ENCODE data around the gene HARBI1.

Gene HARBI1

GRCh38 chr11:46633291-46634217 lies 16.5 kb upstream of the HARBI1 start:
- no peak for TF ChIP-seq CTCF (IDR thresholded peaks at IDR 0.05; ENCODE audit: unreplicated experiment in 3 of 3)
- H3K27me3 Mint-ChIP-seq (ENCODE audit: low read depth) = no peaks in the 10 kb centered on the region
- H3K36me3 Mint-ChIP-seq (ENCODE audit: low read depth) = peaks cover 26% of the 10 kb centered on the region
- no peak overlapping the region for H3K4me3 Mint-ChIP-seq
- H3K9me3 Mint-ChIP-seq = no peaks in the 10 kb centered on the region
- no peaks in the 10 kb centered on the region for H3K4me1 Mint-ChIP-seq
- no peak overlapping the region for H3K27ac Mint-ChIP-seq

GRCh38 chr11:46632502-46632901 lies 15.5 kb upstream of the HARBI1 start:
- no peak for TF ChIP-seq CTCF (IDR thresholded peaks at IDR 0.05; ENCODE audit: unreplicated experiment in 3 of 3)
- no peak overlapping the region for H3K4me3 Mint-ChIP-seq
- H3K27me3 Mint-ChIP-seq (ENCODE audit: low read depth) = no peaks in the 10 kb centered on the region
- no peak overlapping the region for H3K27ac Mint-ChIP-seq
- H3K9me3 Mint-ChIP-seq = no peaks in the 10 kb centered on the region
- peaks cover 22% of the 10 kb centered on the region for H3K36me3 Mint-ChIP-seq (ENCODE audit: low read depth)
- H3K4me1 Mint-ChIP-seq = no peaks in the 10 kb centered on the region

GRCh38 chr11:46631676-46632075 lies 14.6 kb upstream of the HARBI1 start:
- H3K27ac Mint-ChIP-seq = no peak overlapping the region
- H3K4me1 Mint-ChIP-seq = no peaks in the 10 kb centered on the region
- TF ChIP-seq CTCF (IDR thresholded peaks at IDR 0.05; ENCODE audit: unreplicated experiment in 3 of 3) = no peak
- peaks cover 24% of the 10 kb centered on the region for H3K36me3 Mint-ChIP-seq (ENCODE audit: low read depth)
- H3K4me3 Mint-ChIP-seq = no peak overlapping the region
- no peaks in the 10 kb centered on the region for H3K9me3 Mint-ChIP-seq
- no peaks in the 10 kb centered on the region for H3K27me3 Mint-ChIP-seq (ENCODE audit: low read depth)

- no peak for TF ChIP-seq CTCF (IDR thresholded peaks at IDR 0.05; ENCODE audit: unreplicated experiment in 3 of 3)
- H3K9me3 Mint-ChIP-seq = no peaks in the 10 kb centered on the region
Measured at GRCh38 chr11:46630237-46630636, 13.2 kb upstream of the HARBI1 start.

GRCh38 chr11:46628961-46629360 lies 11.9 kb upstream of the HARBI1 start:
- H3K9me3 Mint-ChIP-seq = no peaks in the 10 kb centered on the region
- no peak overlapping the region for H3K27ac Mint-ChIP-seq
- H3K36me3 Mint-ChIP-seq (ENCODE audit: low read depth) = peaks cover 47% of the 10 kb centered on the region
- H3K4me1 Mint-ChIP-seq = no peaks in the 10 kb centered on the region
- no peak overlapping the region for H3K4me3 Mint-ChIP-seq
- TF ChIP-seq CTCF (IDR thresholded peaks at IDR 0.05; ENCODE audit: unreplicated experiment in 3 of 3) = no peak
- no peaks in the 10 kb centered on the region for H3K27me3 Mint-ChIP-seq (ENCODE audit: low read depth)

More at GRCh38 chr11:46630237-46630636, 13.2 kb upstream of the HARBI1 start:
- Mint-ChIP-seq H3K27me3 (ENCODE audit: low read depth) (no peaks in the 10 kb centered on the region), H3K4me3 (no peak overlapping the region), H3K27ac (no peak overlapping the region), H3K4me1 (no peaks in the 10 kb centered on the region), H3K36me3 (ENCODE audit: low read depth) (peaks cover 35% of the 10 kb centered on the region)

- Mint-ChIP-seq H3K4me3 (no peak overlapping the region), H3K9me3 (no peaks in the 10 kb centered on the region), H3K27ac (no peak overlapping the region), H3K36me3 (ENCODE audit: low read depth) (peaks cover 49% of the 10 kb centered on the region), H3K4me1 (peaks cover 4% of the 10 kb centered on the region), H3K27me3 (ENCODE audit: low read depth) (no peaks in the 10 kb centered on the region)
- TF ChIP-seq CTCF (IDR thresholded peaks at IDR 0.05; ENCODE audit: unreplicated experiment in 3 of 3) = no peak
Measured at GRCh38 chr11:46625406-46625805, 8.4 kb upstream of the HARBI1 start.

Measured in nephron (organoid).